NCI-H446 treated with DMSO at 0.1 percent for 48 hours (cell line): ENCODE results near the gene TLE5.
"Not testable (repeated sequence)": the region's sequence is repeated elsewhere in the genome, so short reads cannot be mapped to it uniquely, and the experiment has no call there.

Source experiments
- DNase-seq: peaks from one replicate; lab custom pipeline; 2025; lab: John Stamatoyannopoulos, UW

TLE5 gene

GRCh38 chr19:3096267-3096901, 34.1 kb upstream of the TLE5 start:
- no peak for DNase-seq

DNA sequence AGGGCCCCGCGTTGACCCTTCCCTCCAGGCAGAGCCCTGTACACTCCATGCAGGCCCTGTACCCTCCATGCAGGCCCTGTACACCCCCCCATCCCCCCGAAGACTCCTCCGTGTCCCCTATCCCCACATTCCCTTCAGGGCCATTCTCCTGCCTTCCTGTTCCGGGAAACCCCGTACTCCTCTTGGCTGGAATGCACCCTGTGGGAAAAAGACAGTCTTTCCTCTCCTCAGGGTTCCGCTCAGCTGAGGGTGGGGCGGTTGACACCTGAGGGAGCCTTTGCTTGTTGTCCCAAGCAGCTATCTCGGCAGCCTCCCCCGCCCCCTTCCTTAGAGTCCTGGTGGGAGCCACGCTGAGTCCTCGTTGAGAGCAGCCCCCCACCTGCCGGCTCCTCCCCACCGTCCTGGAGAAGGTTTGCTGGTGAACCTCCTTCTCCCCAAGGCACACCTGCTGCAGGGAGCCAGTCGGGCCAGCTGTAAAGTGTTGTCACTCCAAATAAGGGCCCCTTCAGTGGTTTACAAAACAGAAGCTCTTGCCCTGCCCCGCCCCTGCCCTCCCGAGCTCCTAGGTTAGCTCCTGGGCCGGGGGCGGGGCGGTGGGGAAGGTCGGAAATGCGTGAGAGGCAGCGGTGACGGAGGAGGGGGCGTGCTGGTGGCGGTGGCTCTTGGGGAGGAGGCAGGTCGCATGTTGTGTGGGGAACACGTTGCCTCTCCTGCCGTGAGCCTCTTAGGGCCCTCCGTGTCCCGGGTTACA, 33.3 kb upstream of the TLE5 start:
- no peak for DNase-seq

DNA sequence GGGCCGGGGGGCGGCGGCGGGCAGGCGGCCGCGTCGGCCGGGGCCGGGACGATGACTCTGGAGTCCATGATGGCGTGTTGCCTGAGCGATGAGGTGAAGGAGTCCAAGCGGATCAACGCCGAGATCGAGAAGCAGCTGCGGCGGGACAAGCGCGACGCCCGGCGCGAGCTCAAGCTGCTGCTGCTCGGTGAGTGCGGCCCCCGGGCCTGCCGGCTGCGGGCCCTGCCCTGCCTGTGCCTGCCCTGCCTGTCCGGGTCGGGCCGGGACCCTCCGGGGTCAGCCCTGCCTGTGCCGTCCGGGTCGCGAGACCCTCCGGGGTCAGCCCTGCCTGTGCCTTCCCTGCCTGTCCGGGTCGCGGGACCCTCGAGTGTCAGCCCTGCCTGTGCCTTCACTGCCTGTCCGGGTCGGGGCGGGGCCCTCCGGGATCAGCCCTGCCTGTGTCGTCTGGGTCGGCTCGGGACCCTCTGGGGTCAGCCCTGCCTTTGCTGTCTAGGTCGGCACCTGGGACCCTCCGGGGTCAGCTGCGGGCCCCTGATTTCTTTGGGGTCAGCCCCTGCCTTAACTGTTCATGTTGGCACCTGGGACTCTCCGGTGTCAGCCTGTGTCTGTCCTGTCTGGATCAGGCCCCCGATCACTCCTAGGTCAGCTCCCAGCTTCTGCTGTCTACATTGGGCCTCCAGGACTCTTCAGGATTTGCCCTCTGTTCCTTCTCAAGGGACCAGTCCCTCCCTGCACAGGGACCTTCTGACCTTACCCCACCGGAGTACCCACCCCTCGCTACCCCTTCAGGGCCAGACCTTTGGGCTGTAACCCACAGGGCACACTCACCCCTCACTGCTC, 32.5 kb upstream of the TLE5 start:
- no peak for DNase-seq

- DNase-seq: not testable (repeated sequence)
Observed at GRCh38 chr19:3089299-3089855, 27.1 kb upstream of the TLE5 start.

- no peak for DNase-seq
Observed at GRCh38 chr19:3087769-3088168, 25.5 kb upstream of the TLE5 start.

- DNase-seq: no peak
Observed at GRCh38 chr19:3084943-3085342, 22.6 kb upstream of the TLE5 start.

DNA sequence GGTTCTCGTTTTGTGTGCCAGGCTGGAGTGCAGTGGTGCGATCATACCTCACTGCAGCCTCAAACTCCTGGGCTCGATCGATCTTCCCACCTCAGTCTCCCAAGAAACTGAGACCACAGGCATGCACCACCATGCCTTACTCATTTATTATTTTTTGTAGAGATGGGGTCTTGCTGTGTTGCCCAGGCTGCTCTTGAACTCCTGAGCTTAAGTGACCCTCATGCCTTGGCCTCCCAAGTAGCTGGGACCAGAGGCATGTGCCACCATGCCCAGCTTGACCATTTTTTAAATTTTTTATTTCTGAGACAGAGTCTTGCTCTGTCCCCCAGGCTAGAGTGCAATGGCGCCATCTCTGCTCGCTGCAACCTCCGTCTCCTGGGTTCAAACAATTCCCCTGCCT, 21.7 kb upstream of the TLE5 start:
- no peak for DNase-seq

DNA sequence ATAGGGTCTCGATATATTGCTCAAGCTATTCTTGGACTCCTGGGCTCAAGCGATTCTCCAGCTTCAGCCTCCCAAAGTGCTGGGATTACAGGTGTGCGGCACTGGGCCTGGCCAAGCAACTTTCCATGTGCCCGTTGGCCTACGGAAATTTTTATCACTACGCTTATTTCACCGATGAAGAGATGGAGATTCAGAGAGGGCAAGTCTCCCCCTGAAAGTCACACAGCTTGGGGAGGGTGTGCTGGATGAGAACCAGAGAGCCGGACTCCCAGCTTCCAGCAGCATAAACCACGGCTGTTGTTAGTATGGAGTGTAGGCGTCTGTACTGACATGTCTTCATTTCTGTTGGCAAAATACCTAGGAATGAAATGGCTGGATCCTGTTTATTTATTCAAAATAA, 20.0 kb upstream of the TLE5 start:
- DNase-seq: no peak

GRCh38 chr19:3080286-3080685, 18.0 kb upstream of the TLE5 start:
- DNase-seq: no peak

DNA sequence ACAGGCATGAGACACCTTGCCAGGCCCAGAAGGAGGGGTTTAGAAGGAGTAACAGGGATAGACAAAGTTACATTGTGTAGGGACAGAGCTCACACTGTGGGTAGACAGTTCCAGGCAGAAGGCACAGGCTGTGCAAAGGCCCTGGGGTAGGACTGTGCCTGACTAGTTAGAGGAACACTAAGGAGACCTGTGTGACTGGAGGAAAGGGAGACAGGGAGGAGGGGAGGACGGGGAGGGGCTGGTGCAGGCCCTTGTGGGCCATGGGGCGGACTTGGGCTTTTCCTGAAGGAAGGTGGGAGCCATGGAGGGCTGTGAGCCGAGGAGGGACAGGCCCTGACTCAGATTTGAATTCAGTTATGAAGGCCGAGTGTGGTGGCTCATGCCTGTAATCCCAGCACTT, 17.3 kb upstream of the TLE5 start:
- DNase-seq: no peak

DNA sequence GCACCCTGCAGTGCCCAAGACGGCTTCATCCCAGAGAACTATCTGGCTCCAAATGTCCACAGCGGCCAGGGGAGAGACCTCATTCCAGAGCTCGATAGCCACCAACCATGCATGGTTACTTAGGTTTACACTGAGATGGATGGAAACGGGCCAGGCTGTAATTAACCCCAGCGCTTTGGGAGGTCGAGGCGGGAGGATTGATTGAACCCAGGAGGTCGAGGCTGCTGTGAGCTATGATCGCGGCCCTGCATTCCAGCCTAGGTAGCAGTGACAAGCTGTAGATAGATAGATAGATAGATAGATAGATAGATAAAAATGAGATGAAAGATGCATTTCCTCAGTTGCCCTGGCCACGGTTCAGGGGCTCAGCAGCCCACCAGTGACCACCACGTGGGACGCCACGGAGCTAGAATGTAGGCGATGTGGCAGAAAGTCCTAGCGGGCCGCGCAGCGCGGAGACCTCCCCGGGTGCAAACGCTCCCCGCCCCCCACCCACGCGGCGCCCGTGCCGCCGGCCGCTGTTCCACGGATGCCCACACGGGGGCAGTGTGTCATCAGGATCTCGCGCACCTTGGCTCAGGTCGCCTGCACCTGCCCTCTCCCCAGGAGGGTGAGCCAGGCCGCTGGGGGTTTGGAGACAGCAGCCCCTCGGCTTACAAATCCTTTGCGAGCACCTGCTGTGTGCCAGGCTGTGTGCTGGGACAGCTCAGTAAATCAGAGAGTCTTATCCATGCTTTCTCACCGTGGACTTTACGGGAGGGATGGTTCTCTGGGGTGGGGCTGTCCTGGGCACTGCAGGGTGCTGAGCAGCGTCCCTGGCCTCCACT, 13.5 kb upstream of the TLE5 start:
- no peak for DNase-seq

GRCh38 chr19:3073931-3074595, 11.8 kb upstream of the TLE5 start:
- peak; percentile 18 for DNase-seq

DNA sequence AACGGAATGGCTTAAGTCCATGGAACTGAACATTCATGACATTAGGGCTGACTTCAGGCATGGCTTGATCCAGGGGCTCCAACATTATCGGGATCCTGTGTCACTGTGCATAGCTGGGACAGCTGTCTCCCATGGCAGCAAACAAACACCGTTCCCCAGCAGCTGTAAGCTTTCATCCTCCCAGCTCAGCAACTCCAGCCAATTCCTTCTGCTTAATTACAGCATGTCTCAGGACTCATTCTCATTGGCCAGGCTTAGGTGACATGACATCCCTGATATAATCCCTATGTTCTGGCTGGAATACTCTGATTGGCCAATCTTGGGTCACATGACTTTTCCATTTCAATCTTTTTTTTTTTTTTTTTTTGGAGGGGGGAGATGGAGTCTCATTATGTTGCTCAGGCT, 10.9 kb upstream of the TLE5 start:
- DNase-seq: peak; percentile 97

- DNase-seq: peak; percentile 79
Observed at GRCh38 chr19:3071768-3072167, 9.5 kb upstream of the TLE5 start.

DNA sequence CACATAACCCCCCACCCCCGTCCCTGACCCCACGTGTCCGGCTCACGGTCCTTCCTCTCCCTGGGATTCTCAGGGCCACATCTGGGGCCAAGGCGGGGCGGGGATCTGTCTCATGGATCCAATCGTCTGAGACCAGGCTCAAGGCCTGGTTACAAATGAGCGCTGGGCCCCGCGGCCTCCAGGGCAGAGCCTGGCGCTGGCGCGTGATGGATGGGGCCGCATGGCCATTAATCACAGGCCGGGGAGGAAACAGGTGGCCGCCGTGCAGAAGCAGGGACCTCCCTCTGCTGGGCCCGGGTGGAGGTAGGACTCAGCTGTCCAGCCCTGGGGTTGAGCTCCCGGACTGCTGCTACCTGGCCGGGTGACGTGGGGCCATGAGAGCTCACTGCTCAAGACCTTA, 5.8 kb upstream of the TLE5 start:
- no peak for DNase-seq

- no peak for DNase-seq
Observed at GRCh38 chr19:3067563-3067962, 5.3 kb upstream of the TLE5 start.

GRCh38 chr19:3066482-3067049, 4.3 kb upstream of the TLE5 start:
- DNase-seq: no peak

DNA sequence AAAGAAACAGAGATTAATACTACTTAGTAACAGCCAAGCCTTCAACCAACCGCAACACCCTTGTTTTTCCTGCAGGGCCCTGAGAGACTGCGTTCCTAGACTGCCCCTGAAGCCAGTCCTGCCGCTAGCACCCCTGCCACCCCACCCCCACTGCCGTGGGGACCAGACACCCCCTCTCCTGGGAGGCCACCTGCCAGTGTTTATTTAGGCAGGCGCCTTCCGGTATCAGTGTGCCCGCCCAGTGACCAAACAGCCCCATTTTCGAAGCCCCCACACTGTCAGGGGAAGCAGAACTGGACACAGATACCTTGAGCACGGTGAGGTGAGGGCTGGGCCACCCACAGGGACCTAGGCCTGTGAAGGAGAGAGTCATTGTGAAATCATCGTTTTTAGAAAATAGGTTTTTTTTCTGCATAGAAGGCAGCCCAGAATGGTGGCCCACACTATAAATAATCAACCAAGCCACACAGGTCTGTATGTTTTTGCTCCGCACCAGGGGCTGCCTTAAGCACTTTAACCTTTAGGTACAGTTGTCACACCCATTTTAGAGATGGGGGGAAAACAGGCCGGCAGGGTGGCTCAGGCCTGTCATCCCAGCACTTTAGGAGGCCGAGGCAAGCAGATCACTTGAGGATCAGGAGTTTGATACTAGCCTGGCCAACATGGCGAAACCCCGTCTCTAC, 3.5 kb upstream of the TLE5 start:
- no peak for DNase-seq

DNA sequence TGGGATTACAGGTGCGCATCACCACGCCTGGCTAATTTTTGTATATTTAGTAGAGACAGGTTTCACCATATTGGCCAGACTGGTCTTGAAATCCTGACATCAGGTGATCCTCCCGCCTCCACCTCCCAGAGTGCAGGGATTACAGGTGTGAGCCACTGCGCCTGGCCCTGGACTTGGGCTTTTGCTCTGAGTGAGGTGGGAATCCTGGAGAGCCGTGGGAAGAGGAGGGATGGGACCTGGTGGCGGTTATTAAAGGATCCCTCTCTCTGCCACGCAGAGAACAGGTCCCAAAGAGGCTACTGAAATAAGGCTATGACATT, 1.7 kb upstream of the TLE5 start:
- DNase-seq: no peak
